Fibroblast of the aortic adventitia (primary cell): ENCODE results near the gene WDR33. TPM values are rescaled to one million over a fixed set of nuclear protein-coding genes. Genes with fewer than 3 reads are reported as not detected.
"Not testable (repeated sequence)": the region's sequence is repeated elsewhere in the genome, so short reads cannot be mapped to it uniquely, and the experiment has no call there.

Experiments
- DNase-seq: peaks from one replicate; pipeline ENCODE4 v3.0.0-alpha.2; 2010; ENCODE audit warnings: low read depth
- H3K4me3 ChIP-seq: 2 replicates; pipeline ENCODE4 v1.5.1; 2011; ENCODE audit warnings: low read depth, mild to moderate bottlenecking, control low read depth, low read length, moderate library complexity
- CTCF ChIP-seq: IDR thresholded peaks from 2 replicates; pipeline ENCODE4 v1.5.1; 2011; ENCODE audit warnings: mild to moderate bottlenecking, low read length, control low read depth, inconsistent platforms; ENCODE audit not compliant: insufficient read depth
- total RNA-seq: library from RNA; depleted of rRNA; stranded (reverse); fragments of >200 nt; gene quantifications from 2 replicates; pipeline ENCODE4 v1.2.3, GENCODE V29; 2012; ENCODE audit warnings: low replicate concordance

Gene WDR33
- total RNA-seq, 1 donor, result 34.4 TPM

DNA sequence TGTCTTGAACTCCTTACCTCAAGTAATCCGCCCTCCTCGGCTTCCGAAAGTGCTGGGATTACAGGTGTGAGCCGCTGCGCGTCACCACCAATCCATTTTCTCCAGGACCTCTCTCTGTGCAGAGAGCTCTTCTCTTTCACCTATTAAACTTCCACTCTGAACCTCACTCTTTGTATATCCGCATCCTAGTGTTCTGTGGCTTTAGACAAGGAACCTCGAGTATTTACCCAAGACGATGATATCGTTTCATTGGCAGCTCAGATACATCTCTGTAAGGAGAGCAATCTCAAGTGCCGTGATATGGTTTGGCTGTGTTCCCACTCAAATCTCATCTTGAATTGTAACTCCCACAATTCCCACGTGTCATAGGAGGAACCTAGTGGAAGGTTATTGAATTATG lies 15.1 kb upstream of the WDR33 start:
- H3K4me3 ChIP-seq, result no peak overlapping the region
- no peak for DNase-seq
- no peak for TF ChIP-seq CTCF

DNA sequence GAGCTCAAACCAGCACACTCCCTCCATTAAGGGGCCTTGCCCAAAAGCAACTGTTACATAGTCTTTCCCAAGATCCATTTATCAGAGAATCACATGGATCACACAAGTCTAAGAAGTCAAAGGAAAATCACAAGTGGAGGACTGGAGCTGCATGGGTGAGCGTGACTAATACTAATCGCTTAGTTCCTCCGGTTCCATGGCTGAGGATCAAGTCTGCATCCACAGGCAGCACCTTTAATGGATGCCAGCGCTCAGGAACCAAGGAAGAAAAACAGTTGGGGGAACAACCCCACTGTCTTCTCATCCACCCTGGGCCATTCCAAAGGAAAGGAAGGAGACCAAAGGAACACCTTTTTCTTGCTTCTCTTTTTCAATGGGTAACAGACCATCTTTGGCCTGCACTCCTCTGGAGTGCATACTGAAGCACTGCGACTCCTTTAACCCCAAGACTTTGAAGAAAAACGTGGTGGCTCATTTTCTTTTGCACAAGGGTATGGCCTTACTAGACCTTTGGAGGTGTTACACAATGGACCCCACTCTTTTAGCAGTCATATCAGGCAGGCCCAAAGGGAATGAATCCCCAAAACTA lies 9.2 kb upstream of the WDR33 start:
- TF ChIP-seq CTCF, result no peak
- DNase-seq, result peak; percentile 16
- no peak overlapping the region for H3K4me3 ChIP-seq

DNA sequence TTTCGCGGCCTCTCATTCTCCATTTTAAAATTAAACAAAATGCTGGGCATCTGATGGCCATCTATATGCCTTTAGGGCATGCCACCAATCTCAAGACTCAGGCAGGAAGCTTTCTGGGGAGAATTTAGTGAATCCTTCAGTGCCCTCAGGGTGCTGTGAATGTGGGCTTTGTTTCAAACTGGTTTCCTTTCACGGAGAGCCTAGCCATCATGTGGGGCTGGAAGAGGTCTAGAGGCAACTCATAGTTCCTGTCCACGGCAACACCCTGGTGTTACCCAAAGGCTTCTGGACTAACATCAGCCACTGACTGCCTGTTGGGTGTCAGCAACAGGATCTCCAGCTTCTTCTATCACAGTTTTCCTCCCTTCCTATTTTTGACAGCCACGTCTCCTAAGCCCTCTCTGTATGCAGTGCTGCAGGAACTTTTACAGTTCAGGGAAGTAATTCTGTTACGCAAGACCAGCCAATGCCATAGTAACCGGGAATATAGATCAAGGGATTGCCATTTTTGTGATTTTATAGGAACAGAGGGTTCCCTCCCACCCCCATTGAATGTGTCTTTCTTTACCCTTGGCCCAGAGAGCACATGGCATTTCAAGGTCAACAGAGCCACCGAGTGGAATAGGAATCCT lies 7.9 kb upstream of the WDR33 start:
- no peak overlapping the region for H3K4me3 ChIP-seq
- DNase-seq, result no peak
- no peak for TF ChIP-seq CTCF

DNA sequence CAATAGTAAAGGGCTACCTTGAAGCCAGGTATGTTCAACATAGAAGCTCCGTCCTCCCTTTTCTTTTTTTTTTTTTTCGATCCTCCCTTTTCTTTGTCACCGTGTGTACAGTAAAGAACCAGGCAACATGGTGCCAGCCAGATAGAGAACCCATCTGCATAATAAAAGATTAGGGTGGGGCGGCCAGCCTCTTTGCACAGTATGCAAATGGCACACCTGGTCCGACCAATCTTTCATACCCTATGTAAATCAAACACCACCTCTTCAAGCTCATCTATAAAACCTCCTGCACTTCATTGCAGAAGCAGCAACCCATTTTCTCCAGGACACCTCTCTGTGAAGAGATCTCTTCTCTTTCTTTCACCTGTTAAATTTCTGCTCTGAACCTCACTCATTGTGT lies 7.3 kb upstream of the WDR33 start:
- DNase-seq, result no peak
- no peak overlapping the region for H3K4me3 ChIP-seq
- no peak for TF ChIP-seq CTCF

DNA sequence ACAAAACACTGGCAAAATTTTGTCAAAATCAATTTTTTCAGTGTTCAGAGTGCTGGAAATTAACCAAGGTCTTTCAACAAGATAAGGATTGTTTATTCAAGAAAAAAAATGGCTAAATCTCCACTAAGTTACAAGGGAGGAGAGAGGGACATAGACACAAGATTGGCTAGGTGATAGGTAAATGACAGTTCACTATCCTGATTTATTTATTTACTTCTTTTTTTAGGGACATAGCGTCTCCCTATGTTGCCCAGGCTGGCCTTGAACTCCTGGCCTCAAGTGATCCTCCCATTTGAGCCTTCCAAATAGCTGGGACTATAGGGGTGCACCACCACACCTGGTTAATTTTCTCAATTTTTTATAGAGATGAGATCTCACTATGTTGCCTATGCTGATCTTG lies 3.7 kb upstream of the WDR33 start:
- no peak for TF ChIP-seq CTCF
- H3K4me3 ChIP-seq, result no peak overlapping the region
- DNase-seq, result no peak

- DNase-seq, result not testable (repeated sequence)
Observed at GRCh38 chr2:127812441-127812840, 1.5 kb upstream of the WDR33 start.

DNA sequence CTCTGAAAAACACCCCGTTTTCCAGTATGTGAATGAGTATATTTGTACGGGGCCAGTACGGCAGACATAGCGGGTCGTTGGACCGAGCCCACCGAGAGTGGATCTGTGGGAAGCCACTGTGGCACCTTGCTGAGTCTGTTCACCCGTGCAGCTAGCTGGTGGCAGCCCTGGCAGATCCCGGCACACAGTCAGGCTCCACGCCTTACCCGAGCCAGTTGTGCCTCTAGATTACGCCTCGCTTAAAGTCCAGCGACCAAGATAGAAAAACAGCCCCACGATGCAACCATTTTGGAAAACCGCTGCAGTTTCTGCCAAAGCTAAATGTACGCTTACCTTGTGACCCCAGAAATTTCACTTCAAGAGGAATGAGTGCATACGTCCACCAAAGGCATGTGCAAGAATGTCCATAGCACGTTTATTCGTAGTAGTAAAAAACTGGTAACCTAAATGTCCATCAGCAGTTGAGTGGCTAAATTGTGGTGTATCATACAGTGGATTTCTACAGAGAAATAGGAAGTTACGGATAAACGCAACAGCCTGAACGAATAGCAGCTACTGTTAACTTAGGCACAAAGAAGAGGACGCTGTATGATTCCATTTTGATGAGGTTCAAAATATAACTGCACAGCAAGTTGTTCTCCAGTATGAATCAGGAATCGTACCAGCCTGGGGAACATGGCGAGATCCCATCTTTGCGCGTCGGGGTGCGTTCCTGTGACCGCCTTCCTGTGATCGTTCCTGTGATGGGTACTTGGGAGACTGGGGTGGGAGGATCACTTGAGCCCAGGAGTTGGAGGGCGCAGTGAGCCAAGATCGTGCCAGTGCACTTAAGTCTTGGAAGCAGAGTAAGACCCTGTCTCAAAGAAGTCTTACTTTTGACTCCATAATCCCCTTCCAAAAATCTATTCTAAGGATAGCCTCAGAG lies 688 bp upstream of the WDR33 start:
- no peak for DNase-seq
- H3K4me3 ChIP-seq, result peak overlapping the region; percentile 90
- no peak for TF ChIP-seq CTCF

More at GRCh38 chr2:127812441-127812840, 1.5 kb upstream of the WDR33 start:
- H3K4me3 ChIP-seq, result not testable (repeated sequence)
